Measurements from ENCODE around the gene CLIC5. TPM values are rescaled to one million over a fixed set of nuclear protein-coding genes. Genes with fewer than 3 reads are reported as not detected.

The CLIC5 gene
- total RNA-seq, 1 experiment from 2014 or later: 0.20 TPM

- Histone ChIP-seq H2AFZ (ENCODE audit: low read length) (no peak overlapping the region), H4K8ac (replicated peaks; ENCODE audit: insufficient read length, low read depth, low read length) (no peak overlapping the region), H3T11ph (ENCODE audit: low read length) (no peak overlapping the region), H3K4me2 (ENCODE audit: insufficient read depth, insufficient read length, low read length) (no peak overlapping the region), H3K27ac (ENCODE audit: insufficient read length, low read depth, low read length) (no peak overlapping the region), H3K56ac (ENCODE audit: insufficient read length, low read depth, low read length) (no peak overlapping the region), H3K79me1 (ENCODE audit: insufficient read depth, low read depth, low read length, poor library complexity, severe bottlenecking) (no peaks in the 10 kb centered on the region), H3K23me2 (ENCODE audit: insufficient read length, low read depth, low read length, poor library complexity, severe bottlenecking) (no peaks in the 10 kb centered on the region), H3K23ac (ENCODE audit: insufficient read length, low read depth, low read length) (no peak overlapping the region), H2AK5ac (ENCODE audit: insufficient read length, low read length) (no peak overlapping the region), H4K5ac (ENCODE audit: insufficient read length, low read depth, low read length) (no peak overlapping the region), H2BK12ac (ENCODE audit: insufficient read length, low read depth, low read length) (no peak overlapping the region), H2BK5ac (ENCODE audit: insufficient read length, low read length) (no peak overlapping the region), H3K9ac (ENCODE audit: extremely low read depth, insufficient read length, low read length) (no peak overlapping the region), H3K27me3 (ENCODE audit: insufficient read depth, low read length) (no peaks in the 10 kb centered on the region), H2BK15ac (ENCODE audit: low read depth, low read length) (no peak overlapping the region), H2BK20ac (ENCODE audit: low read depth, low read length, poor library complexity, severe bottlenecking) (no peak overlapping the region), H4K20me1 (ENCODE audit: control insufficient read depth, insufficient read depth, insufficient read length) (no peaks in the 10 kb centered on the region), H3K9me3 (ENCODE audit: control insufficient read depth, low read depth, low read length) (no peaks in the 10 kb centered on the region), H2BK120ac (ENCODE audit: low read depth, low read length, poor library complexity, severe bottlenecking) (no peak overlapping the region), H3K4me1 (ENCODE audit: insufficient read depth, low read length) (peaks cover 7% of the 10 kb centered on the region; the same call in 1 of the 2 replicates), H3K79me2 (ENCODE audit: insufficient read depth, low read length) (no peaks in the 10 kb centered on the region), H4K91ac (ENCODE audit: insufficient read length, low read depth, low read length) (no peak overlapping the region), H3K18ac (ENCODE audit: insufficient read length, low read depth, low read length) (no peak overlapping the region), H3K4ac (ENCODE audit: low read depth, low read length) (no peak overlapping the region), H3K14ac (ENCODE audit: insufficient read depth, low read length) (no peak overlapping the region)
- Mint-ChIP-seq H3K4me3 (no peak overlapping the region), H3K9me3 (no peaks in the 10 kb centered on the region; a peak in 1 of 5 replicates), H3K4me1 (peaks cover 20 to 23% of the 10 kb centered on the region in 2 experiments), H3K27me3 (ENCODE audit: low read depth) (peaks cover 24% of the 10 kb centered on the region), H3K27ac (no peak overlapping the region), H3K36me3 (ENCODE audit: insufficient read depth in 1 of 3, low read depth in 3 of 3) (no peaks in the 10 kb centered on the region; a peak in 1 of 7 replicates)
- no peak for TF ChIP-seq CTCF (conservative IDR thresholded peaks at IDR 0.05)
- no peak for DNase-seq
- no CpG with 5 or more reads among the region's 5 CpGs for WGBS (ENCODE audit: extremely low coverage, insufficient read length, low lambda C conversion rate)
Measured at GRCh38 chr6:45895569-45895968, 120.1 kb downstream of the CLIC5 start.

Measured in H9 (cell line).